WTC11 (cell line): ENCODE measurements around the gene AIG1. TPM values are rescaled to one million over a fixed set of nuclear protein-coding genes. Genes with fewer than 3 reads are reported as not detected.

Experiments used
- ATAC-seq: fragments of 200-7000 bp; cut with Tn5 transposase; 2 replicates; pipeline ENCODE4 v1.10.0; 2021; ENCODE audit warnings: mild to moderate bottlenecking, moderate library complexity
- CTCF ChIA-PET: fragments of 300-600 bp; sonication (Branson Sonifier 250); formaldehyde crosslinking; loops from one replicate; lab custom pipeline; 2021; ENCODE audit warnings: antibody characterized with exemption; lab: Charles Lee
- POLR2A ChIA-PET: fragments of 350-600 bp; sonication (Branson Sonifier 250); formaldehyde crosslinking; loops from one replicate; lab custom pipeline; 2021; ENCODE audit warnings: antibody characterized with exemption; lab: Charles Lee
- DNase-seq: peaks from one replicate; pipeline ENCODE4 v3.0.0; 2021; ENCODE audit warnings: low spot score
- H3K27ac Mint-ChIP-seq: 2 replicates; pipeline ENCODE4 v1.8.0; 2021; ENCODE audit warnings: mixed read lengths
- H3K27me3 Mint-ChIP-seq: 2 replicates; pipeline ENCODE4 v1.8.0; 2021; ENCODE audit warnings: low read depth, mild to moderate bottlenecking, moderate library complexity, mixed read lengths
- H3K36me3 Mint-ChIP-seq: 2 replicates; pipeline ENCODE4 v1.8.0; 2021; ENCODE audit warnings: mixed read lengths
- H3K4me1 Mint-ChIP-seq: 2 replicates; pipeline ENCODE4 v1.8.0; 2022; ENCODE audit warnings: mixed read lengths
- H3K4me3 Mint-ChIP-seq: 2 replicates; pipeline ENCODE4 v1.8.0; 2021; ENCODE audit warnings: mild to moderate bottlenecking, moderate library complexity, mixed read lengths
- H3K9me3 Mint-ChIP-seq: 2 replicates; pipeline ENCODE4 v1.8.0; 2021; ENCODE audit warnings: mixed read lengths
- AFF4 ChIP-seq: sonication (generic); formaldehyde crosslinking; IDR thresholded peaks from 2 replicates; pipeline ENCODE4 v1.8.1; 2023; ENCODE audit warnings: mild to moderate bottlenecking, missing genetic modification reagents, borderline replicate concordance
- ATF2 ChIP-seq: sonication (generic); formaldehyde crosslinking; IDR thresholded peaks from 2 replicates; pipeline ENCODE4 v1.8.1; 2022; ENCODE audit warnings: low read depth, missing genetic modification reagents, borderline replicate concordance
- ATF3 ChIP-seq: sonication (generic); formaldehyde crosslinking; conservative IDR thresholded peaks from 2 replicates; pipeline ENCODE4 v1.8.1; 2022; ENCODE audit warnings: mild to moderate bottlenecking, missing genetic modification reagents
- CREB1 ChIP-seq: sonication (generic); formaldehyde crosslinking; IDR thresholded peaks from 2 replicates; pipeline ENCODE4 v1.8.0; 2023; ENCODE audit warnings: mild to moderate bottlenecking, missing genetic modification reagents
- ESRRA ChIP-seq: sonication (generic); formaldehyde crosslinking; IDR thresholded peaks from 2 replicates; pipeline ENCODE4 v1.8.1; 2022; ENCODE audit warnings: mild to moderate bottlenecking, missing genetic modification reagents, borderline replicate concordance
- FOXJ3 ChIP-seq: sonication (generic); formaldehyde crosslinking; IDR thresholded peaks from 2 replicates; pipeline ENCODE4 v1.9.0; 2021; ENCODE audit warnings: missing genetic modification reagents, mild to moderate bottlenecking, borderline replicate concordance
- JAZF1 ChIP-seq: fragments of 250-450 bp; sonication (Bioruptor Pico); IDR thresholded peaks from 2 replicates; pipeline ENCODE4 v1.9.0; 2021; ENCODE audit warnings: moderate library complexity, mild to moderate bottlenecking, inconsistent platforms
- MAX ChIP-seq: sonication (generic); formaldehyde crosslinking; IDR thresholded peaks from 2 replicates; pipeline ENCODE4 v1.8.0; 2022; ENCODE audit warnings: mild to moderate bottlenecking, missing genetic modification reagents
- NR3C1 ChIP-seq: sonication (generic); formaldehyde crosslinking; conservative IDR thresholded peaks from 2 replicates; pipeline ENCODE4 v1.8.1; 2023; ENCODE audit warnings: low read depth, mild to moderate bottlenecking, missing genetic modification reagents
- RORB ChIP-seq: fragments of 250-450 bp; sonication (Bioruptor Pico); IDR thresholded peaks from 2 replicates; pipeline ENCODE4 v1.9.0; 2021; ENCODE audit warnings: mild to moderate bottlenecking
- TCF7 ChIP-seq: sonication (generic); formaldehyde crosslinking; IDR thresholded peaks from 2 replicates; pipeline ENCODE4 v1.8.0; 2022; ENCODE audit warnings: mild to moderate bottlenecking, low read depth, missing genetic modification reagents, moderate library complexity
- TEAD4 ChIP-seq: sonication (generic); formaldehyde crosslinking; IDR thresholded peaks from 2 replicates; pipeline ENCODE4 v1.8.0; 2022; ENCODE audit warnings: mild to moderate bottlenecking, missing genetic modification reagents
- USF2 ChIP-seq: sonication (generic); formaldehyde crosslinking; IDR thresholded peaks from 2 replicates; pipeline ENCODE4 v1.8.1; 2023; ENCODE audit warnings: mild to moderate bottlenecking, missing genetic modification reagents, moderate library complexity
- ZBTB21 ChIP-seq: sonication (generic); formaldehyde crosslinking; IDR thresholded peaks from 2 replicates; pipeline ENCODE4 v1.8.1; 2023; ENCODE audit warnings: mild to moderate bottlenecking, missing genetic modification reagents, borderline replicate concordance
- ZBTB43 ChIP-seq: sonication (generic); formaldehyde crosslinking; IDR thresholded peaks from 2 replicates; pipeline ENCODE4 v1.8.1; 2023; ENCODE audit warnings: mild to moderate bottlenecking, missing genetic modification reagents
- ZNF121 ChIP-seq: sonication (generic); formaldehyde crosslinking; IDR thresholded peaks from 2 replicates; pipeline ENCODE4 v1.8.0; 2023; ENCODE audit warnings: missing genetic modification reagents
- ZNF263 ChIP-seq: sonication (generic); formaldehyde crosslinking; IDR thresholded peaks from 2 replicates; pipeline ENCODE4 v1.8.1; 2022; ENCODE audit warnings: low read depth, mild to moderate bottlenecking, moderate library complexity, missing genetic modification reagents
- ZNF317 ChIP-seq: sonication (generic); formaldehyde crosslinking; IDR thresholded peaks from 2 replicates; pipeline ENCODE4 v1.8.1; 2023; ENCODE audit warnings: low read depth, mild to moderate bottlenecking, moderate library complexity, missing genetic modification reagents, borderline replicate concordance
- ZNF416 ChIP-seq: fragments of 250-450 bp; sonication (Bioruptor Pico); IDR thresholded peaks from 2 replicates; pipeline ENCODE4 v1.9.0; 2021; ENCODE audit warnings: mild to moderate bottlenecking, inconsistent platforms
- ZSCAN18 ChIP-seq: fragments of 250-450 bp; sonication (Bioruptor Pico); IDR thresholded peaks from 2 replicates; pipeline ENCODE4 v2.1.2; 2022; ENCODE audit warnings: mild to moderate bottlenecking, moderate library complexity
- total RNA-seq: library from RNA; stranded (reverse); gene quantifications from 3 replicates; pipeline ENCODE4 v1.2.3, GENCODE V29; 2021

The AIG1 gene
- total RNA-seq, 1 experiment from 2014 or later: 38.8 TPM

- TF ChIP-seq RORB (CRISPR knock-in tag): no peak
- TF ChIP-seq USF2 (CRISPR knock-in tag): no peak
- no peak for TF ChIP-seq NR3C1 (CRISPR knock-in tag)
- TF ChIP-seq TEAD4 (CRISPR knock-in tag): no peak
- TF ChIP-seq FOXJ3 (CRISPR knock-in tag): no peak
- TF ChIP-seq ZBTB43 (CRISPR knock-in tag): no peak
- no peak for TF ChIP-seq ATF2 (CRISPR knock-in tag)
- TF ChIP-seq TCF7 (CRISPR knock-in tag): no peak
- no peak for TF ChIP-seq MAX
- TF ChIP-seq AFF4 (CRISPR knock-in tag): no peak
- no peak for TF ChIP-seq ESRRA (CRISPR knock-in tag)
- TF ChIP-seq CREB1 (CRISPR knock-in tag): no peak
- TF ChIP-seq ZNF317 (CRISPR knock-in tag): no peak
- peaks cover 44% of the 10 kb centered on the region for H3K9me3 Mint-ChIP-seq
- no peak overlapping the region for H3K27ac Mint-ChIP-seq
- 0 out of 2 replicates have a peak, but pooled peaks cover 3% of the 10 kb centered on the region for H3K4me1 Mint-ChIP-seq
- H3K4me3 Mint-ChIP-seq: no peak overlapping the region
- no peaks in the 10 kb centered on the region for H3K27me3 Mint-ChIP-seq
- peaks cover 41% of the 10 kb centered on the region for H3K36me3 Mint-ChIP-seq
- ChIA-PET POLR2A (no interaction called here), CTCF (no interaction called here)
- ATAC-seq: no peak
- no peak for DNase-seq
Measured at GRCh38 chr6:143174516-143174915, 113.8 kb downstream of the AIG1 start.

GRCh38 chr6:143174951-143175350 lies 114.3 kb downstream of the AIG1 start:
- Mint-ChIP-seq H3K27me3 (no peaks in the 10 kb centered on the region), H3K4me1 (peaks cover 6% of the 10 kb centered on the region), H3K36me3 (peaks cover 41% of the 10 kb centered on the region), H3K9me3 (peaks cover 44% of the 10 kb centered on the region), H3K27ac (no peak overlapping the region), H3K4me3 (no peak overlapping the region)
- ChIA-PET POLR2A (no interaction called here), CTCF (no interaction called here)
- DNase-seq (no peak), ATAC-seq (no peak)
- TF ChIP-seq JAZF1 (CRISPR knock-in tag) (no peak), ZNF416 (CRISPR knock-in tag) (no peak), ZNF317 (CRISPR knock-in tag) (0 out of 2 replicates have a peak, but pooled peaks have one; percentile 36), ATF3 (CRISPR knock-in tag) (no peak), ZSCAN18 (CRISPR knock-in tag) (no peak), ZNF121 (no peak), ZNF263 (CRISPR knock-in tag) (no peak), ZBTB21 (CRISPR knock-in tag) (no peak)
